Mesothelial cell of epicardium (in vitro differentiated cells): ENCODE results near the gene TMPRSS9. TPM values are rescaled to one million over a fixed set of nuclear protein-coding genes. Genes with fewer than 3 reads are reported as not detected.
"Not testable (repeated sequence)": the region's sequence is repeated elsewhere in the genome, so short reads cannot be mapped to it uniquely, and the experiment has no call there.

Experiments
- DNase-seq, 2 experiments: peaks; one replicate each; pipeline ENCODE4 v3.0.0; 2021; ENCODE audit warnings: low spot score in 2 of 2; ENCODE audit not compliant: unreplicated experiment in 2 of 2
- H3K27ac Mint-ChIP-seq: 2 replicates; pipeline ENCODE4 v1.8.0; 2021; ENCODE audit warnings: mixed read lengths
- H3K27me3 Mint-ChIP-seq: 2 replicates; pipeline ENCODE4 v1.8.0; 2021; ENCODE audit warnings: low read depth, mixed read lengths
- H3K36me3 Mint-ChIP-seq: 2 replicates; pipeline ENCODE4 v1.8.0; 2021; ENCODE audit warnings: mixed read lengths
- H3K4me1 Mint-ChIP-seq: 2 replicates; pipeline ENCODE4 v1.8.0; 2021; ENCODE audit warnings: mixed read lengths
- H3K4me3 Mint-ChIP-seq: 2 replicates; pipeline ENCODE4 v1.8.0; 2021; ENCODE audit warnings: mild to moderate bottlenecking, moderate library complexity, mixed read lengths
- H3K9me3 Mint-ChIP-seq: 2 replicates; pipeline ENCODE4 v1.8.0; 2021; ENCODE audit warnings: mixed read lengths
- CTCF ChIP-seq: fragments of 200-600 bp; sonication (generic); IDR thresholded peaks from one replicate; pipeline ENCODE4 v1.5.0; 2021; ENCODE audit warnings: antibody characterized with exemption; ENCODE audit not compliant: unreplicated experiment
- total RNA-seq: library from RNA; stranded (reverse); gene quantifications from 3 replicates; pipeline ENCODE4 v1.2.1, GENCODE V29; 2021

Gene TMPRSS9
- total RNA-seq, 1 donor from 2014 or later = 1.4 TPM

DNA sequence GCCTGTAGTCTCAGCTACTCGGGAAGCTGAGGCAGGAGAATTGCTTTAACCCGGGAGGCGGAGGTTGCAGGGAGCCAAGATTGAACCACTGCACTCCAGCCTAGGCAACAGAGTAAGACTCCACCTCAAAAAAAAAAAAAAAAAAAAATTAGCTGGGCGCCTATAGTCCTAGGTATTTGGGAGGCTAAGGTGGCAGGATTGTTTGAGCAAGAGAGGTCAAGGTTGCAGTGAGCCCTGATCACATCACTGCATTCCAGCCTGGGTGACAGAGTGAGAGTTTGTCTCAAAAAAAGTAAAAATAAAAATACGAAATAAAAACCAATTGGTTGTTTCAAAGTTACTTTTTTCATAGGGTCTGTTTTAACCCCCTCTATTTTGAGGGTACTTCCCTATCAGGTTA is 98.0 kb downstream of the TMPRSS9 start:
- no peaks in the 10 kb centered on the region for H3K36me3 Mint-ChIP-seq
- no peak for TF ChIP-seq CTCF
- H3K9me3 Mint-ChIP-seq = no peaks in the 10 kb centered on the region
- H3K4me3 Mint-ChIP-seq = no peak overlapping the region
- peaks cover 22% of the 10 kb centered on the region for H3K4me1 Mint-ChIP-seq
- no peak for DNase-seq
- H3K27ac Mint-ChIP-seq = no peak overlapping the region
- no peaks in the 10 kb centered on the region for H3K27me3 Mint-ChIP-seq

DNA sequence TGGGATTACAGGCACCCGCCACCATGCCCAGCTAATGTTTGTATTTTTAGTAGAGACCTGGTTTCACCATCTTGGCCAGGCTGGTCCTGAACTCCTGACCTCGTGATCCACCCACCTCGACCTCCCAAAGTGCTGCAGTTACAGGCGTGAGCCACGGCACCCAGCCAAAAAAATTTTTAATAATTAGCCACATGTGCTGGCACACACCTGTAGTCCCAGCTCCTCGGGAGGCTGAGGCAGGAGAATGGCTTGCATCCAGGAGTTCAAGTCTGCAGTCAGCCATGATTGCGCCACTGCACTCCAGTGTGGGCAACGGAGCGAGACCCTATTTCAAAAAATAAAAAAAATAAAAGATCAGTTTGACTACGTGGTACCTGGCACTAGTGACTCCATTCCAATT is 98.7 kb downstream of the TMPRSS9 start:
- not testable (repeated sequence) for H3K4me3 Mint-ChIP-seq, H3K27ac Mint-ChIP-seq, H3K27me3 Mint-ChIP-seq, H3K9me3 Mint-ChIP-seq, DNase-seq, H3K36me3 Mint-ChIP-seq
- peaks cover 22% of the 10 kb centered on the region for H3K4me1 Mint-ChIP-seq

- no peak for DNase-seq
- TF ChIP-seq CTCF = no peak
- H3K27me3 Mint-ChIP-seq = no peaks in the 10 kb centered on the region
- peaks cover 15% of the 10 kb centered on the region for H3K4me1 Mint-ChIP-seq
- no peak overlapping the region for H3K4me3 Mint-ChIP-seq
- H3K27ac Mint-ChIP-seq = no peak overlapping the region
- H3K9me3 Mint-ChIP-seq = no peaks in the 10 kb centered on the region
- H3K36me3 Mint-ChIP-seq = no peaks in the 10 kb centered on the region
These were observed 100.2 kb downstream of the TMPRSS9 start for GRCh38 chr19:2460245-2460644.

GRCh38 chr19:2461751-2462634 is 101.9 kb downstream of the TMPRSS9 start:
- H3K27ac Mint-ChIP-seq = peak overlapping the region; percentile 39
- DNase-seq = peak in 1 of 2 experiments; percentile 55
- H3K9me3 Mint-ChIP-seq = no peaks in the 10 kb centered on the region
- TF ChIP-seq CTCF = no peak
- H3K4me3 Mint-ChIP-seq = peak overlapping the region; percentile 74
- H3K4me1 Mint-ChIP-seq = peaks cover 11% of the 10 kb centered on the region
- H3K36me3 Mint-ChIP-seq = no peaks in the 10 kb centered on the region
- no peaks in the 10 kb centered on the region for H3K27me3 Mint-ChIP-seq

- TF ChIP-seq CTCF = no peak
- DNase-seq = peak; percentile 50 to 83
- Mint-ChIP-seq H3K9me3 (no peaks in the 10 kb centered on the region), H3K4me1 (peaks cover 9% of the 10 kb centered on the region), H3K4me3 (peak overlapping the region; percentile 74), H3K27ac (peak overlapping the region; percentile 83), H3K27me3 (no peaks in the 10 kb centered on the region), H3K36me3 (no peaks in the 10 kb centered on the region)
These were observed 102.8 kb downstream of the TMPRSS9 start for GRCh38 chr19:2462635-2463421.

DNA sequence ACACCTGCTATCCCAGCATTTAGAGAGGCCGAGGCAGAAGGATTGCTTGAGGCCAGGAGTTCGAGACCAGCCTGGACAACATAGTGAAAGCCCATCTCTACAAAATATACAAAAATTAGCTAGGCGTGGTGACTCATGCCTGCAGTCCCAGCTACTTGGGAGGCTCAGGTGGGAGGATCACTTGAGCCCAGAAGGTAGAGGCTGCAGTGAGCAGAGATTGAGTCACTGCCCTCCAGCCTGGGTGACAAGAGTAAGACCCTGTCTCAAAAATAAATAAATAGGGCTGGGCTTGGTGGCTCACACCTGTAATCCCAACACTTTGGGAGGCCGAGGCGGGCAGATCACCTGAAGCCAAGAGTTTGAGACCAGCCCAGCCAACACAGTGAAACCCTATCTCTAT is 103.6 kb downstream of the TMPRSS9 start:
- H3K4me3 Mint-ChIP-seq = not testable (repeated sequence)

More for the DNA sequence above, 103.6 kb downstream of the TMPRSS9 start:
- DNase-seq, H3K4me1 Mint-ChIP-seq, H3K9me3 Mint-ChIP-seq, H3K27me3 Mint-ChIP-seq, H3K36me3 Mint-ChIP-seq: not testable (repeated sequence)
- peak overlapping the region; percentile 83 for H3K27ac Mint-ChIP-seq
